ENCODE data around the gene UBA7. TPM values are rescaled to one million over a fixed set of nuclear protein-coding genes. Genes with fewer than 3 reads are reported as not detected.
"Not testable (repeated sequence)": the region's sequence is repeated elsewhere in the genome, so short reads cannot be mapped to it uniquely, and the experiment has no call there.

Gene UBA7
- total RNA-seq, 6 experiments from 2014 or later, result 11.9 to 32.6 (median 28.3) TPM

- Mint-ChIP-seq H3K9me3 (no peaks in the 10 kb centered on the region), H3K36me3 (ENCODE audit: low read depth) (peaks cover 13% of the 10 kb centered on the region), H3K4me3 (no peak overlapping the region), H3K27ac (no peak overlapping the region), H3K27me3 (ENCODE audit: insufficient read depth) (peaks cover 2% of the 10 kb centered on the region), H3K4me1 (ENCODE audit: low read depth) (peaks cover 36% of the 10 kb centered on the region)
- DNase-seq, result no peak
- TF ChIP-seq CTCF (IDR thresholded peaks at IDR 0.05), result no peak
Measured at GRCh38 chr3:49788056-49788455, 25.7 kb downstream of the UBA7 start.

- TF ChIP-seq CTCF (IDR thresholded peaks at IDR 0.05), result no peak
- Mint-ChIP-seq H3K27ac (no peak overlapping the region), H3K4me3 (no peak overlapping the region), H3K36me3 (ENCODE audit: low read depth) (peaks cover 13% of the 10 kb centered on the region), H3K4me1 (ENCODE audit: low read depth) (peaks cover 36% of the 10 kb centered on the region), H3K9me3 (no peaks in the 10 kb centered on the region), H3K27me3 (ENCODE audit: insufficient read depth) (peaks cover 2% of the 10 kb centered on the region)
- DNase-seq, result no peak
Measured at GRCh38 chr3:49787536-49787935, 26.2 kb downstream of the UBA7 start.

- peaks cover 13% of the 10 kb centered on the region for H3K36me3 Mint-ChIP-seq (ENCODE audit: low read depth)
- peaks cover 2% of the 10 kb centered on the region for H3K27me3 Mint-ChIP-seq (ENCODE audit: insufficient read depth)
- no peak for TF ChIP-seq CTCF (IDR thresholded peaks at IDR 0.05)
- peak overlapping the region; percentile 92 for H3K27ac Mint-ChIP-seq
- peaks cover 36% of the 10 kb centered on the region for H3K4me1 Mint-ChIP-seq (ENCODE audit: low read depth)
- DNase-seq, result no peak
- peak overlapping the region; percentile 97 for H3K4me3 Mint-ChIP-seq
- H3K9me3 Mint-ChIP-seq, result no peaks in the 10 kb centered on the region
Measured at GRCh38 chr3:49787182-49787464, 26.6 kb downstream of the UBA7 start.

GRCh38 chr3:49786357-49787181 is 27.2 kb downstream of the UBA7 start, which contains the start of gene IP6K1:
IP6K1 (minus strand) TSS chr3:49786542; CDS start chr3:49748040, 38,502 bp downstream.
- H3K36me3 Mint-ChIP-seq (ENCODE audit: low read depth), result peaks cover 13% of the 10 kb centered on the region
- H3K4me1 Mint-ChIP-seq (ENCODE audit: low read depth), result peaks cover 34% of the 10 kb centered on the region
- no peaks in the 10 kb centered on the region for H3K9me3 Mint-ChIP-seq
- H3K27me3 Mint-ChIP-seq (ENCODE audit: insufficient read depth), result peaks cover 2% of the 10 kb centered on the region
- peak within 1 kb of the TSS; percentile 92 for H3K27ac Mint-ChIP-seq
- peak; percentile 32; the same call in 1 of the 2 replicates for TF ChIP-seq CTCF (IDR thresholded peaks at IDR 0.05)
- peak within 1 kb of the TSS; percentile 97 for H3K4me3 Mint-ChIP-seq
- peak; percentile 100 for DNase-seq

- Mint-ChIP-seq H3K4me3 (peak overlapping the region; percentile 97), H3K27ac (peak overlapping the region; percentile 82), H3K27me3 (ENCODE audit: insufficient read depth) (peaks cover 2% of the 10 kb centered on the region), H3K9me3 (no peaks in the 10 kb centered on the region), H3K4me1 (ENCODE audit: low read depth) (peaks cover 32% of the 10 kb centered on the region), H3K36me3 (ENCODE audit: low read depth) (peaks cover 13% of the 10 kb centered on the region)
- DNase-seq, result peak; percentile 36
- TF ChIP-seq CTCF (IDR thresholded peaks at IDR 0.05), result no peak
Measured at GRCh38 chr3:49785565-49786356, 28.0 kb downstream of the UBA7 start.

- H3K27ac Mint-ChIP-seq; H3K4me3 Mint-ChIP-seq; DNase-seq; H3K9me3 Mint-ChIP-seq; H3K27me3 Mint-ChIP-seq (ENCODE audit: insufficient read depth): not testable (repeated sequence)
- H3K36me3 Mint-ChIP-seq (ENCODE audit: low read depth), result peaks cover 23% of the 10 kb centered on the region
- peaks cover 35% of the 10 kb centered on the region for H3K4me1 Mint-ChIP-seq (ENCODE audit: low read depth)
Measured at GRCh38 chr3:49782277-49782676, 31.5 kb downstream of the UBA7 start.
